Measurements from ENCODE around the gene ID4. TPM values are rescaled to one million over a fixed set of nuclear protein-coding genes. Genes with fewer than 3 reads are reported as not detected.
A peak's percentile ranks its signal among the peaks of the same experiment; 100 is the strongest.

The ID4 gene
- total and polyA plus RNA-seq, 2 of the 4 experiments (the other 2 are of a cell fraction): 3.0 to 3.6 TPM

GRCh38 chr6:19873031-19873430 is 35.9 kb downstream of the ID4 start:
- no CpG with 5 or more reads among the region's 2 CpGs for WGBS, 2 experiments (ENCODE audit: extremely low coverage in 2 of 2, insufficient read length in 1 of 2)
- H3K23ac ChIP-seq (ENCODE audit: low read depth, low read length): no peak overlapping the region
- no peak overlapping the region for H2BK20ac ChIP-seq (ENCODE audit: low read depth, low read length)
- no peak overlapping the region for H3K56ac ChIP-seq (ENCODE audit: extremely low read depth, insufficient read depth, low read length)
- no peak overlapping the region for H2BK5ac ChIP-seq (ENCODE audit: low read depth, low read length, poor library complexity, severe bottlenecking)
- H3K9ac ChIP-seq (ENCODE audit: low read depth, low read length): no peak overlapping the region
- no peaks in the 10 kb centered on the region; the same call in 1 of the 2 replicates for H3K9me1 ChIP-seq (ENCODE audit: insufficient read depth, low read length)
- no peak overlapping the region for H3K14ac ChIP-seq (replicated peaks; ENCODE audit: low read depth, low read length)
- ATAC-seq (ENCODE audit: low read depth) (no peak), DNase-seq (no peak)
- ChIA-PET POLR2A (ENCODE audit: unreplicated experiment) (interaction anchor here (0.5 kb wide), 1 partner anchor 10 kb away, joined by 3 read pairs; no protein-coding TSS in a partner anchor), CTCF (no interaction called here)
- H4K5ac ChIP-seq (ENCODE audit: low read depth, low read length): no peak overlapping the region
- no peak overlapping the region for H3K27ac ChIP-seq (ENCODE audit: insufficient read depth, low read length)
- no peak overlapping the region for H4K8ac ChIP-seq (ENCODE audit: low read depth in 2 of 2, low read length in 2 of 2)
- H3K4me1 ChIP-seq (ENCODE audit: control insufficient read depth, insufficient read depth, low read length): no peaks in the 10 kb centered on the region
- H2BK15ac ChIP-seq (ENCODE audit: low read depth, low read length): no peak overlapping the region
- H3K36me3 ChIP-seq (ENCODE audit: control insufficient read depth, insufficient read depth, low read length): no peaks in the 10 kb centered on the region
- in situ Hi-C loops (cut with MboI; ENCODE audit: low sequenced_read_pairs): loop anchor here (25.0 kb wide), 3 partner anchors 886 to 1286 kb away; no protein-coding TSS in a partner anchor
- H2AK5ac ChIP-seq (ENCODE audit: low read depth, low read length): no peak overlapping the region
- no peak overlapping the region for H2AFZ ChIP-seq (replicated peaks; ENCODE audit: low read length, poor library complexity)
- no peaks in the 10 kb centered on the region for H3K79me1 ChIP-seq (ENCODE audit: low read depth in 1 of 2, low read length in 2 of 2)
- TF ChIP-seq CTCF (conservative IDR thresholded peaks at IDR 0.05; ENCODE audit: low read depth, low read length) (peak; percentile 33; the same call in 1 of the 2 replicates), SMC3 (IDR thresholded peaks at IDR 0.05; ENCODE audit: low read depth, low read length) (peak; percentile 21; the same call in 1 of the 2 replicates), CEBPB (IDR thresholded peaks at IDR 0.05; ENCODE audit: low read depth, low read length) (peak; percentile 30; the same call in 1 of the 2 replicates), MAFK (IDR thresholded peaks at IDR 0.05; ENCODE audit: low read depth, low read length) (no peak)
- no TSS peak for BruUV-seq (replicated peaks)
- intact Hi-C loops (cut with micrococcal nuclease): no loop called here
- no peak overlapping the region for H3K4me3 ChIP-seq (ENCODE audit: insufficient read depth, low read depth, low read length)
- no peaks in the 10 kb centered on the region for H4K20me1 ChIP-seq (ENCODE audit: insufficient read depth, low read length)
- H3K27me3 ChIP-seq (ENCODE audit: control insufficient read depth, insufficient read depth, low read length): peaks cover 4% of the 10 kb centered on the region
- no peak overlapping the region for H2AK9ac ChIP-seq (replicated peaks; ENCODE audit: low read depth, low read length, poor library complexity)
- dilution Hi-C loops (cut with HindIII; ENCODE audit: low sequenced_read_pairs, unreplicated experiment): no loop called here
- H3K4ac ChIP-seq (ENCODE audit: low read depth, low read length): no peak overlapping the region
- no peak overlapping the region for H2BK120ac ChIP-seq (ENCODE audit: low read depth, low read length)
- H4K91ac ChIP-seq (ENCODE audit: insufficient read depth, low read depth, low read length): no peak overlapping the region
- H3K18ac ChIP-seq (ENCODE audit: low read depth, low read length): no peak overlapping the region
- H3K4me2 ChIP-seq (ENCODE audit: low read depth, low read length): no peak overlapping the region
- no peaks in the 10 kb centered on the region for H3K9me3 ChIP-seq (ENCODE audit: control insufficient read depth, insufficient read depth, low read length)
